Measurements from ENCODE around the gene DYNLT1. TPM values are rescaled to one million over a fixed set of nuclear protein-coding genes. Genes with fewer than 3 reads are reported as not detected.

The DYNLT1 gene
- total and polyA plus RNA-seq, 9 of the 15 experiments (the other 6 are each of a cell fraction or from before 2014, with no cell fraction given) = 42.2 to 583 (median 127) TPM

- TF ChIP-seq, protein P1, sequence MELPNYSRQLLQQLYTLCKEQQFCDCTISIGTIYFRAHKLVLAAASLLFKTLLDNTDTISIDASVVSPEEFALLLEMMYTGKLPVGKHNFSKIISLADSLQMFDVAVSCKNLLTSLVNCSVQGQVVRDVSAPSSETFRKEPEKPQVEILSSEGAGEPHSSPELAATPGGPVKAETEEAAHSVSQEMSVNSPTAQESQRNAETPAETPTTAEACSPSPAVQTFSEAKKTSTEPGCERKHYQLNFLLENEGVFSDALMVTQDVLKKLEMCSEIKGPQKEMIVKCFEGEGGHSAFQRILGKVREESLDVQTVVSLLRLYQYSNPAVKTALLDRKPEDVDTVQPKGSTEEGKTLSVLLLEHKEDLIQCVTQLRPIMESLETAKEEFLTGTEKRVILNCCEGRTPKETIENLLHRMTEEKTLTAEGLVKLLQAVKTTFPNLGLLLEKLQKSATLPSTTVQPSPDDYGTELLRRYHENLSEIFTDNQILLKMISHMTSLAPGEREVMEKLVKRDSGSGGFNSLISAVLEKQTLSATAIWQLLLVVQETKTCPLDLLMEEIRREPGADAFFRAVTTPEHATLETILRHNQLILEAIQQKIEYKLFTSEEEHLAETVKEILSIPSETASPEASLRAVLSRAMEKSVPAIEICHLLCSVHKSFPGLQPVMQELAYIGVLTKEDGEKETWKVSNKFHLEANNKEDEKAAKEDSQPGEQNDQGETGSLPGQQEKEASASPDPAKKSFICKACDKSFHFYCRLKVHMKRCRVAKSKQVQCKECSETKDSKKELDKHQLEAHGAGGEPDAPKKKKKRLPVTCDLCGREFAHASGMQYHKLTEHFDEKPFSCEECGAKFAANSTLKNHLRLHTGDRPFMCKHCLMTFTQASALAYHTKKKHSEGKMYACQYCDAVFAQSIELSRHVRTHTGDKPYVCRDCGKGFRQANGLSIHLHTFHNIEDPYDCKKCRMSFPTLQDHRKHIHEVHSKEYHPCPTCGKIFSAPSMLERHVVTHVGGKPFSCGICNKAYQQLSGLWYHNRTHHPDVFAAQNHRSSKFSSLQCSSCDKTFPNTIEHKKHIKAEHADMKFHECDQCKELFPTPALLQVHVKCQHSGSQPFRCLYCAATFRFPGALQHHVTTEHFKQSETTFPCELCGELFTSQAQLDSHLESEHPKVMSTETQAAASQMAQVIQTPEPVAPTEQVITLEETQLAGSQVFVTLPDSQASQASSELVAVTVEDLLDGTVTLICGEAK (IDR thresholded peaks at IDR 0.05) = no peak
- TF ChIP-seq, protein P1 (CRISPR knock-in tag; IDR thresholded peaks at IDR 0.05) = no peak
- no peak for TF ChIP-seq PHTF2 (CRISPR knock-in tag; IDR thresholded peaks at IDR 0.05)
- no peak for TF ChIP-seq ZFP36 (IDR thresholded peaks at IDR 0.05; ENCODE audit: low read depth, low read length, partially characterized antibody)
- TF ChIP-seq ETS1 (conservative IDR thresholded peaks at IDR 0.05; ENCODE audit: control insufficient read depth, low read depth, low read length) = no peak
- no peak for TF ChIP-seq KDM5B (IDR thresholded peaks at IDR 0.05; ENCODE audit: insufficient replicate concordance, low read depth, low read length)
Measured at GRCh38 chr6:158620963-158621693, 23.4 kb downstream of the DYNLT1 start (continued).
